Left ventricle myocardium superior (tissue), 1 donor: ENCODE data around the gene CRYAB. TPM values are rescaled to one million over a fixed set of nuclear protein-coding genes. Genes with fewer than 3 reads are reported as not detected.

ENCODE experiments used
- ATAC-seq: fragments of 200-7000 bp; cut with Tn5 transposase; one replicate; pipeline ENCODE4 v1.9.1; 2020; ENCODE audit warnings: mild to moderate bottlenecking, moderate library complexity
- DNase-seq: peaks from one replicate; pipeline ENCODE4 v3.0.0-alpha.2; 2020
- intact Hi-C: fragments of 100-400 bp; cut with micrococcal nuclease; formaldehyde crosslinking; loops from one replicate; pipeline ENCODE4 v1.11.0; 2022
- total RNA-seq: library from RNA; stranded (reverse); fragmentation: NEBNext Ultra II Directional; extraction: Animal tissue kit (Norgen Biotek cat#: 25700); gene quantifications from one replicate; pipeline ENCODE4 v1.2.1, GENCODE V29; 2021
- donor health status: DM: no; HTN: yes; CAD: no; lungs with severe emphysema.

CRYAB gene
- total RNA-seq, 1 donor from 2014 or later, result 6,681 TPM

- intact Hi-C loops, result loop anchor here (10.0 kb wide), 2 partner anchors 55 to 115 kb away; no protein-coding TSS in a partner anchor
- ATAC-seq (no peak), DNase-seq (no peak)
Measured at GRCh38 chr11:111870113-111870512, 41.5 kb downstream of the CRYAB start.

GRCh38 chr11:111860257-111860656 lies 51.3 kb downstream of the CRYAB start:
- intact Hi-C loops, result no loop called here
- ATAC-seq (no peak), DNase-seq (no peak)

Other genes with a start within 250 kb of the CRYAB start
- gene PPP2R1B, start 145.4 kb downstream of the CRYAB start, total RNA-seq, result 7.4 TPM
- gene ALG9, start 40.2 kb downstream of the CRYAB start, total RNA-seq, result 15.2 TPM
- 1.3 TPM for gene FDXACB1, start 32.6 kb downstream of the CRYAB start, total RNA-seq
- gene CFAP68, start 32.2 kb downstream of the CRYAB start, total RNA-seq, result 26.1 TPM
- gene HSPB2, start 964 bp upstream of the CRYAB start, total RNA-seq, result 37.0 TPM
- gene C11orf52, start 7.1 kb upstream of the CRYAB start, total RNA-seq, result 1.0 TPM
- 19.6 TPM for gene DIXDC1, start 25.6 kb upstream of the CRYAB start, total RNA-seq
- 189 TPM for gene DLAT, start 113.6 kb upstream of the CRYAB start, total RNA-seq
- 1.6 TPM for gene PIH1D2, start 162.2 kb upstream of the CRYAB start, total RNA-seq
- gene NKAPD1, start 162.5 kb upstream of the CRYAB start, total RNA-seq, result 7.7 TPM
- 158 TPM for gene TIMM8B, start 175.0 kb upstream of the CRYAB start, total RNA-seq
- gene SDHD, start 175.1 kb upstream of the CRYAB start, total RNA-seq, result 269 TPM